ENCODE results near the gene KRTAP12-3. TPM values are rescaled to one million over a fixed set of nuclear protein-coding genes. Genes with fewer than 3 reads are reported as not detected.

KRTAP12-3 gene
- total RNA-seq, 3 donors from 2014 or later, result not detected

DNA sequence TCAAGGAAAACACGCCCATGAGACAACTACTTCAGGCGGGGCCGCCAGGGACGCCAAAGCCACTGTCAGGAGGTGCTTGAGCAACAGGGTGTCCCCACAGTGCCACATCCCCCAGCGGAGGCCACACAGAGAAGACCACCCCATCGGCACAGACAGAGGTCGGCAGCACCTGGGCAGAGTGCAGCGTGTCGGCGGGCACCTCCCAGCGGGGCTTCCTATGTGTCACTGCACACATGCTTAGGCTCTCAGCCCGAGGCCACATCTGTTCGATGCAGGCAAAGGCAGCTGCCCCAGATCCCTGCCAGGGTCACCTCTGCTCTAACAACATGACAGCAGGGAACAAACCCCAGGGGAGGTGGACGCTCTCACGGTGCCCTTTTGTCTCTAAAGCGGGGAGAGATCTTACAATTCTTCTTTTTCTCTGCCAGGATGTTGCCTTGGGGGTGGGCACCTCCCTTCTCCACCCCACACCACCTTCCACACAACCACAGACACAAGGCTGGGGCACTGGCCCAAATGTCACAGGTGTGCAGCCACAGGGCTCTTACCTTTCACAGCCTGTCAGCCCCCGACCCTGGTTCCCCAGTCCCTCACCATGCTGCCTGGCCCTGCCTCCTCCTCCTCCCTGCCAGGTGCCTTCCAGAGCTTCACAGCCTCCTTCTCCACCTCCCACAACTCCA lies 41.7 kb upstream of the KRTAP12-3 start:
- Histone ChIP-seq H3K9me3 (peaks cover 12 to 22% of the 10 kb centered on the region in 2 donors), H3K36me3 (no peaks in the 10 kb centered on the region), H3K27me3 (peaks cover 0 to 36% of the 10 kb centered on the region in 2 donors), H3K27ac (no peak overlapping the region), H3K4me3 (no peak overlapping the region), H3K4me1 (no peaks in the 10 kb centered on the region)
- intact Hi-C loops (cut with DNase I; ENCODE audit: low total_unique reads), result no loop called here
- TF ChIP-seq CTCF (IDR thresholded peaks at IDR 0.05) (no peak), POLR2A (IDR thresholded peaks at IDR 0.05) (no peak), POLR2AphosphoS5 (IDR thresholded peaks at IDR 0.05) (no peak)
- no peak for DNase-seq (ENCODE audit: low spot score in 2 of 2)

- Histone ChIP-seq H3K9me3 (peaks cover 9 to 18% of the 10 kb centered on the region in 2 donors), H3K36me3 (no peaks in the 10 kb centered on the region), H3K27ac (no peak overlapping the region), H3K27me3 (peaks cover 0 to 36% of the 10 kb centered on the region in 2 donors), H3K4me1 (no peaks in the 10 kb centered on the region), H3K4me3 (no peak overlapping the region)
- intact Hi-C loops (cut with DNase I; ENCODE audit: low total_unique reads), result no loop called here
- TF ChIP-seq POLR2AphosphoS5 (IDR thresholded peaks at IDR 0.05) (no peak), CTCF (IDR thresholded peaks at IDR 0.05) (no peak), POLR2A (IDR thresholded peaks at IDR 0.05) (no peak)
- DNase-seq (ENCODE audit: low spot score in 2 of 2), result no peak
Observed at GRCh38 chr21:44616591-44616926, 41.2 kb upstream of the KRTAP12-3 start.

DNA sequence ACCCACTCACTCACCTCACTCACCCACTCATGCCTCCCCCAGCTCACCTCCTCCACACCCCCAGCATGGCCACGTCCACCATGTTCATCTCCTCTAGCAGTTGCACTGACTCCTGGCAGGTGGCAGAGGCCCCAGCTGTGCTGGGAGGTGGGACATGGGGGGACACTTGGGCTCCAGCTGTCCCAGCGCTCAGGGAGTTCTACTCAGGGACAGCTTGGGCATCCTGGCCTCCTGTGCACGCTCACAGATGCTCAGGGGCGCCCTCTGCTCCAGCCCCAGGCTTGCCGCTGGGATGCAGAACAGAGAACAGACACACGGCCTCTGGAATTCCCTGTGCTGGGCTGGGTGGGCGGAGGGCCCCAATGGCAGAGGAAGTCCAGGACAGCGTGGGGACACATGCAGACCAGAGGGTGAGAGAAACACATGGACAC lies 40.6 kb upstream of the KRTAP12-3 start:
- Histone ChIP-seq H3K27me3 (peaks cover 0 to 36% of the 10 kb centered on the region in 2 donors), H3K27ac (no peak overlapping the region), H3K4me3 (no peak overlapping the region), H3K4me1 (no peaks in the 10 kb centered on the region), H3K9me3 (peaks cover 3 to 12% of the 10 kb centered on the region in 2 donors), H3K36me3 (no peaks in the 10 kb centered on the region)
- no peak for TF ChIP-seq CTCF (IDR thresholded peaks at IDR 0.05)
- no peak for DNase-seq (ENCODE audit: low spot score in 2 of 2)
- intact Hi-C loops (cut with DNase I; ENCODE audit: low total_unique reads), result no loop called here

DNA sequence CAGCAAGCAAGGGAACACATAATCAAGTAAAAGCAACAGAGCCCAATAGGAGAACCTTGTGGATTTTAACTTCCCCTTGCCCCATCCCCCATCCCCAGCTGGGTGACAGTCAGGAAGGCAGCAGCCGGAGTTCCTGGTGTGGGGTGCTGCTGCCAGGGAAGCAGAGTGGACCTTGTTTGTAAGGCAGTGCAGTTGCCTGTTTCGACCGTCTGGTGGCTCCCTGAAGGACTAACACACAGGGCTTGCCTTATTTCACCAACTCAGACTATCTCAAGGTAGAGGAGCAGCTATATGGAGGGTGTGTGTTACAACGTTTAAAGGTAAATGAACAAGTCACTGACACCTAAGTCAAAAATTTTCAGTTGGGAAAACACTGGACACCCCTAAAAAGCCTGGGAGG lies 39.2 kb upstream of the KRTAP12-3 start:
- intact Hi-C loops (cut with DNase I; ENCODE audit: low total_unique reads), result no loop called here
- H3K27ac ChIP-seq, result no peak overlapping the region
- H3K4me1 ChIP-seq, result no peaks in the 10 kb centered on the region
- no peaks in the 10 kb centered on the region for H3K36me3 ChIP-seq
- DNase-seq (ENCODE audit: low spot score in 2 of 2), result no peak
- H3K4me3 ChIP-seq, result no peak overlapping the region
- H3K9me3 ChIP-seq, result peaks cover 2 to 21% of the 10 kb centered on the region in 2 donors
- peaks cover 0 to 36% of the 10 kb centered on the region in 2 donors for H3K27me3 ChIP-seq
- TF ChIP-seq POLR2AphosphoS5 (IDR thresholded peaks at IDR 0.05) (no peak), POLR2A (IDR thresholded peaks at IDR 0.05) (no peak), CTCF (IDR thresholded peaks at IDR 0.05) (no peak)

- Histone ChIP-seq H3K4me3 (no peak overlapping the region), H3K9me3 (peaks cover 3 to 25% of the 10 kb centered on the region in 2 donors), H3K27ac (no peak overlapping the region), H3K36me3 (no peaks in the 10 kb centered on the region), H3K4me1 (no peaks in the 10 kb centered on the region), H3K27me3 (peaks cover 0 to 33% of the 10 kb centered on the region in 2 donors)
- intact Hi-C loops (cut with DNase I; ENCODE audit: low total_unique reads), result no loop called here
- no peak for DNase-seq (ENCODE audit: low spot score in 2 of 2)
- TF ChIP-seq POLR2A (IDR thresholded peaks at IDR 0.05) (no peak), POLR2AphosphoS5 (IDR thresholded peaks at IDR 0.05) (no peak), CTCF (IDR thresholded peaks at IDR 0.05) (no peak)
Observed at GRCh38 chr21:44618909-44619308, 38.8 kb upstream of the KRTAP12-3 start.

Data from breast epithelium (tissue), 4 donors.